Stimulated activated CD8-positive, alpha-beta memory T cell treated with anti-CD3 and anti-CD28 coated beads, Interleukin-2, amount 100 ng/mL, for 1 hour (primary cell): ENCODE results near the gene UTP14C.
"Not testable (repeated sequence)": the region's sequence is repeated elsewhere in the genome, so short reads cannot be mapped to it uniquely, and the experiment has no call there.

Experiments used
- DNase-seq, 2 donors: peaks; one replicate each; pipeline ENCODE4 v3.0.0-alpha.2; 2020; ENCODE audit warnings: low read depth in 2 of 2

Gene UTP14C, protein sequence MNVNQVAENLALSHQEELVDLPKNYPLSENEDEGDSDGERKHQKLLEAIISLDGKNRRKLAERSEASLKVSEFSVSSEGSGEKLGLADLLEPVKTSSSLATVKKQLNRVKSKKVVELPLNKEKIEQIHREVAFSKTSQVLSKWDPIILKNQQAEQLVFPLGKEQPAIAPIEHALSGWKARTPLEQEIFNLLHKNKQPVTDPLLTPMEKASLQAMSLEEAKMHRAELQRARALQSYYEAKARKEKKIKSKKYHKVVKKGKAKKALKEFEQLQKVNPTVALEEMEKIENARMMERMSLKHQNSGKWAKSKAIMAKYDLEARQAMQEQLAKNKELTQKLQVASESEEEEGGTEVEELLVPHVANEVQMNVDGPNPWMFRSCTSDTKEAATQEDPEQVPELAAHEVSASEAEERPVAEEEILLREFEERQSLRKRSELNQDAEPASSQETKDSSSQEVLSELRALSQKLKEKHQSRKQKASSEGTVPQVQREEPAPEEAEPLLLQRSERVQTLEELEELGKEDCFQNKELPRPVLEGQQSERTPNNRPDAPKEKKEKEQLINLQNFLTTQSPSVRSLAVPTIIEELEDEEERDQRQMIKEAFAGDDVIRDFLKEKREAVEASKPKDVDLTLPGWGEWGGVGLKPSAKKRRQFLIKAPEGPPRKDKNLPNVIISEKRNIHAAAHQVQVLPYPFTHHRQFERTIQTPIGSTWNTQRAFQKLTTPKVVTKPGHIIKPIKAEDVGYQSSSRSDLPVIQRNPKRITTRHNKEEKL

DNA sequence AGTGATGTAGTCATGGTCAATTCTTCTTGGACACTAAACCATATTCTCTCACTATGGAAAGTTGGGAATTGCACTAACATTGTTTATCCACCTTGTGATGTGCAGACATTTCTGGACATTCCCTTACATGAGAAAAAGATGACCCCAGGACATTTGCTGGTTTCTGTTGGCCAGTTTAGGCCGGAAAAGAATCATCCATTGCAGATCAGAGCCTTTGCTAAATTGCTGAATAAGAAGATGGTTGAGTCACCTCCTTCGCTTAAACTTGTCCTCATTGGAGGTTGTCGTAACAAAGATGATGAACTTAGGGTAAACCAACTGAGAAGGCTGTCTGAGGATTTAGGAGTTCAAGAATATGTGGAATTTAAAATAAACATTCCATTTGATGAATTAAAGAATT, at the start of gene UTP14C:
Gene UTP14C (plus strand): TSS at position 211 of the 400 bp plus-strand sequence. CDS start 4,114 bp downstream, outside the sequence.
- no peak for DNase-seq

DNA sequence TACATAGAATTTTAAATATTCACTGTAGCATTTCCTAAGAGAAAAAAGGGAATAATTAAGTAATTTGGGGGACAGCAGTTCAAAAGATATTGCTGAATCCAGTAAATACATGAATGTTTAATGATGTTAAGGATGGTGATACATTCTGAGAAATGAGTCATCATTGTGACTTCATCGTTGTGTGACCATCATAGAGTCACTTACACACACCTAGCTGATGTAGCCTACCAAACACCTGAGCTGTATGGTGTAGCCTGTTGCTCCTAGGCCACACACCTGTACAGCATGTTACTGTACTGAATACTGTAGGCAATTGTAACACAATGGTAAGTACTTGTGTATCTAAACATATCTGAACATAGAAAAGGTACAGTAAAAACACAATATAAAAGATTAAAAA, 48.1 kb upstream of the UTP14C start:
- no peak for DNase-seq

DNA sequence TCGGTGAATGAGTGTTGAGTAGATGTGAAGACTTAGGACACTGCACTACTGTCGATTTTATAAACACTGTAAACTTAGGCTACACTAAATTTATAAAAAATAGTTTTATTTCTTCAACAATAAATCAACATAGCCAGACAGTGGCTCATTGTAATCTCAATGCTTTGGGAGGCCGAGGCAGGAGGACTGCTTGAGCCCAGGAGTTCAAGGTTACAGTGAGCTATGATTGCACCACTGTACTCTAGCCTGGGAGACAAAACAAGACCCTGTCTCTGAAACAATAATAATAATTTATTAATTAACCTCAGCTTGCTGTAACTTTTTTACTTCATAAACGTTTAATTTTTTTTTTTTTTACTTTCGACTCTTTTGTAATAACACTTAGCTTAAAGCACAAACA, 47.6 kb upstream of the UTP14C start:
- DNase-seq = no peak

DNA sequence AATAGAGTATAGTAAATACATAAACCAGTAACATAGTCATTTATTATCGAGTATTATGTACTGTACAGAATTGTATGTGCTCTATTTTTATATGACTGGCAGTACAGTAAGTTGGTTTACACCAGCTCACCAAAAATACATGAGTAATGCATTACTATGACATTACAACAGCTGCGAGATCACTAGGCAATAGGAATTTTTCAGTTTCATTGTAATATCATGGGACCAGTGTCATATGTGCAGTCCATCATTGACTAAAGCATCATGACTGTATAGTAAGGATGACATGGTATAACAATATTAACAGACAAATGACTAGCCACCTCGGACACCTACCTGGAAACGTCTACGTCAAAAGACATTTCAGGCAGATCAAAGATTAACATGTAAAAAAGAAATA, 46.9 kb upstream of the UTP14C start:
- DNase-seq = no peak

DNA sequence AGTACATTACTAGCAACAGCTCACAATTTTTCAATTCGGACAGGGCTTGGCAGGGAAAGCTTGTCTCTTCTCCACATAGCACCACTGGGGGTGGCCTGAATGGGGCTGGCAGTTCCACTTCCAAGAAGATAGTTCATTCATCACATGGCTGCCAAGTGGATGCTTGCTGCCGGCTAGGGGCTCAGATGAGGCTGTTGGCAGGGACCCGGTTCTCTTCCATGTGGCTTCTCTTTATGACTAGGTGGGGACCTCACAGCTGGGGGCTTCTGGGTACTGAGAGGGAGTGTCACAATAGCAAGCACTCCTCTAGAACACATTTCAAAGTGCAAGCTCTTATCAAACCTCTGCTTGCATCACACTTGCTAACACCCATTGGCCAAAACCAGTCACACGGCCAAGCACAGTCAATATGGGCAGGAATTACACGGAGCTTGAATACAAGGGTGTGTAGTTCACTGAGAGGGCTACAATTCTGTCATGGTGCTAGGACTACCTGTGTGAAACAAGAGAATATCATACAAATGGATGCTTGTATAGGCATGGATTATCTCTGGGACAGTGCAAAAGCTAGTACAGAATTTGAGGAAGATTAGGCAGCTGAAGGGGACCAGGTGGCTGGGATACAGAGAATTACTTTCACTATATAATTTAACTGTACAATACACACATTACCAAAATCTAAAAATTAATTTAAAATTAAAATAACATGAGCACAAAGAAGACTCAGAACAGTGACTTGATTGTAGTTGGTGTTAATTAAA, 45.5 kb upstream of the UTP14C start:
- no peak for DNase-seq

DNA sequence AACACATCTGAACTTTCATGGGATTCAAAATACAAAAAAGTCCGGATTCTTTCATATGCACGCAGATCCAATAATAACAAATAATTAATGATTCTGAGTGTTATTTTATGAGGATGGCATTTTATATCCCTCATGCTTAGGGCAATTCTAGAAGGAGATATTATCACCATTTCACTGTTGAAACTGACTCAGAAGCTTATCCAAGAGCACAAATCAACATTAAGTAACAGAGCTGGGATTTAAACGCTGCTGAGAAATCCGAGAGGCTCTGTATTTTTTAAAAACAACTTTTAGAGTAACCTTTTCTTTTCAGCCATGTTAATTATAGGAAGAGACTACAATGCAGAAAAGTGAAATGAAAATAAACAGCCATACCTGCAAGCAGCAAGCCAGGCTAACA, 43.6 kb upstream of the UTP14C start:
- DNase-seq = no peak

DNA sequence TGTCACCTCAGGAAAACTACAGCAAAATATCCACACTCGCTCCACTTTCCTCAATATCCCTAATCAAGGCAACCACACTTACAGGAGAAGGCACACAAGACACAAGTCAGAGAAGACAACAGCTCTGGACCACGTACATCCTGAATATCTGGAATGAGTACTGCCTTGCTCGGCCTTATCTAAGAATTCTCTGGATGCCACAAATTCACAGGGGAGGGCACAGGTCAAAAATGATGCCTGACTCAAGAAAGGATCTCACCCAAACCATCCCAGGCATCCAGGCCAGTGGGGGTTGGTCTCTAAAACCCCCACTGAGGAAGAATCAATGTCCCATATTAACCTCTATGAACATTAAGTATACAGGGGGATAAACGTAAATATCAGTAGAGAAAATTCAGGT, 43.1 kb upstream of the UTP14C start:
- DNase-seq = no peak

DNA sequence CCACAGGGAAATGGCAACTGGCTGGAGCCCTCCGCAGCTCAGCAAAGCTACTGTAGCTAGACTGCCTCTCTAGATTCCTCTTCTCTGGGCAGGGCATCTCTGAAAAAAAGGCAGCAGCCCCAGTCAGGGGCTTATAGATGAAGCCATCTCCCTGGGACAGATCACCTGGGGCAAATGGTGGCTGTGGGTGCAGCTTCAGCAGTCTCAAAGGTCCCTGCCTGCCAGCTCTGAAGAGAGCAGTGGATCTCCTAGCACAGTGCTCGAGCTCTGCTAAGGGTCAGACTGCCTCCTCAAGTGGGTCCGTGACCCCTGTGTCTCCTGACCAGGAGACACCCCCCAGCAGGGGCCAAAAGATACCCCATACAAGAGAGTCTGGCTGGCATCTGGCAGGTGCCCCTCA, 41.2 kb upstream of the UTP14C start:
- DNase-seq = not testable (repeated sequence)

DNA sequence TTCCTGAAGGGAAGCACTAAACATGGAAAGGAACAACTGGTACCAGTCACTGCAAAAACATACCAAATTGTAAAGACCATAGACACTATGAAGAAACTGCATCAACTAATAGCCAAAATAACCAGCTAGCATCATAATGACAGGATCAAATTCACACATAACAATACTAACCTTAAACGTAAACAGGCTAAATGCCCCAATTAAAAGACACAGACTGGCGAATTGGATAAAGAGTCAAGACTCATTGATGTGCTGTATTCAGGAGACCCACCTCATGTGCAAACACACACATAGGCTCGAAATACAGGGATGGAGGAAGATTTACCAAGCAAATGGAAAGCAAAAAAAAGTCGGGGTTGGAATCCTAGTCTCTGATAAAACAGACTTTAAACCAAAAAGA, 39.6 kb upstream of the UTP14C start:
- DNase-seq = not testable (repeated sequence)

DNA sequence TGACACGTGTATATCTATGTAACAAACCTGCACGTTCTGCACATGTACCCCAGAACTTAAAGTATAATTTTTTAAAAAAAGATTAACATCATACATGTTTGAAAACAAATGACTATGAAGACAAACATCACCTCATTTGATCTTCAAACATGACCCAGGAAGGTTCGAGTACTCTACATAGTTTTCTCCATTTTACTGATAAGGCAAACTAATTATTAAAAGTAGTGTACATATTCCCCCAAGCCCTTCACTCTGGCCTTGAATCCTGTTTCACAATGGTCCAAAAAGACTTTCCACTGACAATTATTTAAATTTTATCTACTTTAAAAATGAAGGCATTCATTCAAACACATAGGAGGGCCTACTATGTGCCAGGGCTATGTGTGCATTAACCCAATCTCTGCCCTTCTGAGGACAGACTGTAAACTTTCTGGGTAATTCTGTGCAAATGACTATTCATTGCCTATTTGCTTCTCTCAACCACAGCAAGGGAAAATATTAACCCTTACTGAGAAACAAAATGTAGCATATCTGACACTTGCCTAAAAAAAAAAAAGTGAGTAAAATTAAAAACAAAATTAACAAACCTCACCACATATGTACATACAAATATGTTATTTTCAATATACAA, 35.4 kb upstream of the UTP14C start:
- DNase-seq = no peak

DNA sequence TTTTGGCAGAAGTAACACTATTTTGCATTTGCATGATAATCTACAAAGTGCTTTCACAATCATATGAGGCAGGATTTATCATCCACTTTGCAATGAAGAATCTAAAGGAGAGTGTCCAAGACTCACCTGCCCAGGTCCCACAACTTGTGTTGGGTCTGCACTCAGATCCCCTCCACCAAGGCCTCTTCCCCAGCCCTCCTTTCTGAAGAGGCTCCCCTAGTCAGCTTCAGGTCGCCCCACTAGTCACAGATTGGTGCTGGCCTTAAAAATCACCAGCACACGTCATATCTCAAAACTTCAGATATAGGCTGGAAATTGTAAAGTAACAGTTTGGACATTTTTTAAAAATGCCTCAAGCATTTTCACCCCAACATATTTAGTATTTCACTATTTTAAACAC, 30.8 kb upstream of the UTP14C start:
- DNase-seq = no peak

DNA sequence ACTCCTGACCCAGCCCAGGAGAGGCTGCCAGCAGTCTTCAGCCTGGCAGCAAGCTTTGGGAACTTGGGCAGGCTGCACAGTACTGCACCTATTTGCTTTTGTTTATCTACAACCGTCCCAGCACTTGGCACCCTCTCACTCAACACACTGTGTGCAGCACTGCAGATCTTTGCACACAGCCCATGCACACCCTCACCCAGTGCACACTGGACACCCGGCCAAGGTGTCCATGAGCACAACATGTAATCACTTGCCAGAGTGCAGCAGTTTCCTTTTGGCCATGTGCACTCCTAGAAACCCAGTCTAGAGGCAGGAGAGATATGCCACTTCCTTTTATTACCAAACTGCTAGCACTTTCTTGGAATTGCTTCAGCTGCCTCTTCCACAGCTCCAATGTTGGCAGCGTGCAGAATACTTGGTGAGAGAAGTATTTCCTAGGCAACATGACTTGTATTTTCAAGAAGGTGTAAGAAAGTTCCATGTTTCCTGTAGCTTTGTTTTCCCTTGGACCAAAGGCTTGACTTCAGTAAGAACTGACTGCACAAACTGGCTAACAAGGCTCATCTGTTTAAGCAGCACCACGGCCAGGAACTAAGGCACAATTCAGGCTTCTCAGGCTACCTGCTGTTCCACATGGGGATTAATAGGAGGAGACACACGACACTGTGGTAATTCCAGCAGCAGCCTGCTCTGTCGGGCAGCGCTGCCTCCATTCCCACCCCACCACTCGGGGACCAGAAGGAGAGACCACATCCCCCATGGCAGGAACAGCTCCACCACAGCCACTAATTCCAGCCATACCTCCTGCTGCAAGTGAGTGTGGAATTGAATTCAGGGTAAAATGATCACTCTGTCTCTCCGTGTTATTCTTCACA, 28.6 kb upstream of the UTP14C start:
- no peak for DNase-seq

DNA sequence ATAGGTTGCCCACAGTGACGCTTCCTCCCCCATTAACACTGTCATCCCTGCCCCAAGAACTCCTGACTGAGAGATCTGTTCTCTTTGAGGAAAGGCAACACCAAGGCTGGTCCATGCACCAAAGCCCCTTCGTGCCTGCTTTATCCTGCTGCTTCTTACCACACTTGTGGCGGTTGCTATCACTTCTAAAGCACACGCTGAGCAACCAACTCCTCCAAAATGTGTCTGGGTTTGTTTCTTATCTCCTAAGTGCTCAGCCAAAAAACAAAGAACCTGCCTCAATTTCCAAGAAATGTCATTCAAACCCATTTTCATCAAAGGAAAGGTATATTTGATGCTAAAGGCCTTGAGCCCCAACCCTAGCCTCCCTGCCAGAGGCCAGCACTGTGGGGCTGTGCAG, 27.9 kb upstream of the UTP14C start:
- no peak for DNase-seq

DNA sequence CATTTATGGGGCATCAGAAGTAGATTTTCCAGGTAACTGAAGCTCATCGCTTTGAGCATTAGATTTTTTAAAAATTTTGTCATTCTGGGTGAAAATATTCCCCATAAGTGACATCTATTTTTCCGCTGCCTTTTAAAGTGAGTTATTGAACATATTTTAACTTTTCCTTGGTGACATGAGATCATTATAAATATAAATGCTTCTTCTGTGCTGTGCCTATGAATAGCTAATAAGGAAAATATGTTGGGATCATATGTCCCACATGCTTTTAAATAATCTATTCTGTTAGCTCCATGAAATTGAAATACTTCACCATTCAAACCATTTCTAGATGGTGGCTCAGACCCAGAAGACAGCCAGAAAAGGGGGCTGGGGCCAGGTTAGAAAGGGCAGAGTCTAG, 27.3 kb upstream of the UTP14C start:
- DNase-seq = no peak

DNA sequence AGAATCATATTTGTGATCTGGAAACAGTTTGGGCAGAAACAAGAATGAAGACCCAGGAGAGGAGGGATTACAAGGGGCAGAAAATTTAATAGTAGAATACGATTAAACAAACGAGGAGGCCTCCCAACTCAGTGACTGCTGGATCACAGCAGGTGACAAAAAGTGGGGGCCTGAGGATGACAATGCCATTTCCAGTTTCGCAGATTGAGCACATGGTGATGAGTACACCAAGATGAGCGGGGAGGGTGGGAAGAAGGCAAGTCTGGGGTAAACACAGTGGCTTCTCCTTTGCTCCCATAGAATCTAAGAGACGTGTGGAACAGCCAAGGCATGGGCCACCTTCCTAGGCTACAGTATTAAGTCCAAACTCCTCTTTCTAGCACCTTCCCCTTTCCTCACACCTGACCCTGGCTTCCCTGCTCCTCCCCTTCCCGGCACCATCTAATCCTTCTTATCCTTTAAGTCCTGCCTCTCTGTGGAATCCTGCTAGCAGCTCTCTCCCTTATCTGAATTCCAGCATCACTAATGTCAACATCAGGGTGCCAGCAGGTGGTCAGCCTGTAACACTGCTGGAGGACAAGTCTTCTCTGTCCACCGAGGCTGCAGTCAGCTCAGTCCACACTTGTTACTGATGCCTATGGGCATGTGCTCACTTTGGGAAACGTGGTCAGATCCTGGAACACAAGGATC, 26.7 kb upstream of the UTP14C start:
- DNase-seq = no peak

DNA sequence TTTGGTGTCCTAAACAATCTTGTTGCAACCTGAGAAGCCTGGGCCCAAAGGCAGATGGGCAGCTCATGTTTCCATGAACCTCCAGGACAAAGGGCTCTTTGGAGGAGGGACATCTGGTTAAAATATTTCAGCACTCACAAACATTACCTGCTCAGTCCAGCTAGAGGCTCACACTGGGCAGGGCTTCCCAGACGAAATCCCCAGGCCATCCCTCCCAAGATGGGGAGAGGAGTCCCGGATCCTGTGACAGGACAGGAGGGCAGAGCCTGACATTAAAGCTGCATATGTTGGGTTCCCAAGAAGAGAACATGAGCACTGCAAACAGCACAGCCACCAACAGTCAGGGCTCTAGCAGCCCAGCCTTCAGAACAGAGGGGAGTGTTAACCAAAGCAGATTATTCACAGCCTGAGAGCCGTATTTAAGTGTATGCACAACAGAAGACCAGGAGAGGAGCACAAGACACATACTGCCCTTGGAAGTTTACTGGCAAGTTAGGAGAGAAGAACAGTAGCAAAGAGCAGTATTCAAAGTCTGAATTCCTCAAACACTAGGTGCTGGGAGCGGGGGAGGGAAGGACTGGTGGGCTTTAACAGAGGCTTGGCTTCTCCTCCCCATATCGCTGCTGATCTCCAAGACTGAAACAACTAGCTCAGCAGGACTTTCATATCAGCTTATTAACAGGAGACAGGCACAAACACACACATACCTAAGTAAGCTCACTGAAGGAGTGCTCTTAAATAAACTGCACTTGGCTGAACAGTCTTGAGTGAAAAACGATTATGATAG, 25.6 kb upstream of the UTP14C start:
- no peak for DNase-seq

DNA sequence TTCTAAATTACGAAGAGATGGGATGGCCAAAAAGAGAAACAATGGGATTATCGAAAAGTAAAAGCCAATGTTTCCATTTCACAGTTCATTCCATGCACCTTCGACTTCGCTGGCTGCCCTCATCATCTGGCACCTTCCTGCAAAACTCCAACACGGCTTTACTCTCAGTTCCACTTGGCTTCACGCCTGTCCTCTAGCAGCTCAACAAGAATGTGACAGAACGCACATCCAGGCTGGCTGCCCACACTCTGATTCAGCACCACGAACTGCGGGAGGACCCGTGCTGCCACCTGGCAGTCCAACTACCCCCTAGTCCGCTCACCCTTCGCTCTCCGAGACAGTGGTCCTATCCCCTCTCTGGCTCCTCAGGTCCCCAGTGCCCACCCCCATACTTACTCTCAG, 25.0 kb upstream of the UTP14C start:
- DNase-seq = no peak

DNA sequence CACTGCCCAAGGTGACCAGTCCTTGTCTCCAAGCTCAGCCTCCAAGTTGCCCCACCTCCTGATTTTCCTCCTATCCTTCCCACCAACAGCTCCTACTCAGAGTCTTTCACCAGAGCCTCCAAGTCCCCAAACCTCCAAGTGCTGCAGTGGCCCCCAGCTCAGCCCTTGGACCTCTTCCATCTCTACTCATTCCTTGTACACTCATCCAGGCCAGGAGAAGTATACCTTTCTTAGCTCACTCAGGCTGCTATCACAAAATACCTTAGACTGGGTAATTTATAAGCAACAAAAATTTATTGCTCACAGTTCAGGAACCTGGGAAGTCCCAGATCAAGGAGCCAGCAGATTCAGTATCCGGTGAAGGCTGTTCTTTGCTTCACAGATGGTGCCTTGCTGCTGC, 24.6 kb upstream of the UTP14C start:
- DNase-seq = no peak

DNA sequence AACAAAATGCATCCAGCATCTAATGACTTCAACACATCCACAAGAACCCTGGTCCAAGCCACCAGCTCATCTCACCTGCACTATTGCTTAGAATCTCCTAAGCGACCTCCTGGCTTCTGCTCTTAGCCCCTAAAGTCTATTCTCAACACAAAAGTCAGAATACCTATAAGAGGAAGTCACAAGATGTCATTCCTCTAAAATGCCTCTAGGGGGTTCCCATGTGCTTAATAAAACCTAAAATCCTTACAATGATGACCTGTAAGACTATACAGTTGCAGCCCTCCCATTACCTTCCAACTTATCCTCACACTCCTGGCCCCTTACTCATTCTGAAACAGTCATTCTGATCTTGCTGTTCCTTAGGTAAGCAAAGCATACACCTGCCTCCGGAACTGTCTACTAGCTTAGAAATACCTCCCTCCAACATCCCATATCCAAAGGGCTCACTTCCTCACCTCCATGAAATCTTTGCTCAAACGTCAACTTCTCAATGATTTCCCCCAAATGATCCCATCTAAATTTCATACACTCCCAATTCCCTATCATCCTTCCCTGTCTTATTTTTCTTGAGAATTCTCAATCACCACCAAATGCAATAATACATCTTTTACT, 23.3 kb upstream of the UTP14C start:
- no peak for DNase-seq
